Muscle of back (tissue), 13 donors: ENCODE measurements around the gene ACOT8. TPM values are rescaled to one million over a fixed set of nuclear protein-coding genes. Genes with fewer than 3 reads are reported as not detected.
"Not testable (repeated sequence)": the region's sequence is repeated elsewhere in the genome, so short reads cannot be mapped to it uniquely, and the experiment has no call there.

Source experiments
- DNase-seq, 3 donors: peaks; one replicate each; pipeline versions ENCODE4 v3.0.0 to v3.0.0-alpha.2; 2013
- long read RNA-seq, 9 donors: transcript quantifications; one replicate each; lab custom pipeline, GENCODE V29; 2026
- polyA plus RNA-seq, 10 donors: library from polyadenylated mRNA; unstranded; fragments of 120-200 nt; gene quantifications; one replicate each; pipeline ENCODE4 v1.2.1, GENCODE V29; 2013; ENCODE audit not compliant: insufficient read length in 10 of 10

Gene ACOT8
- polyA plus RNA-seq, result 10 to 100 TPM; 16.0 to 21.7 (median 19.5) TPM
- long read RNA-seq, donor 1, partial matches to known transcripts, result 0 of 7 reads
- long read RNA-seq, donor 1, other reads (novel, unspliced or antisense), result 0 of 7 reads
- long read RNA-seq, donor 2, partial matches to known transcripts, result 34 of 49 reads
- long read RNA-seq, donor 2, other reads (novel, unspliced or antisense), result 10 of 49 reads
- long read RNA-seq, donor 3, result 0 reads
- long read RNA-seq, donor 4, partial matches to known transcripts, result 0 of 6 reads
- long read RNA-seq, donor 4, other reads (novel, unspliced or antisense), result 0 of 6 reads
- long read RNA-seq, donor 5, transcript ACOT8-201 (6 exons, 1,168 nt), result major isoform, 6 of 172 reads
- long read RNA-seq, donor 5, partial matches to known transcripts, result 157 of 172 reads
- long read RNA-seq, donor 5, other reads (novel, unspliced or antisense), result 6 of 172 reads
- long read RNA-seq, donor 6, partial matches to known transcripts, result 9 of 14 reads
- long read RNA-seq, donor 6, other reads (novel, unspliced or antisense), result 0 of 14 reads
- long read RNA-seq, donor 7, partial matches to known transcripts, result 21 of 25 reads
- long read RNA-seq, donor 7, other reads (novel, unspliced or antisense), result 0 of 25 reads
- long read RNA-seq, donor 8, partial matches to known transcripts, result 0 of 3 reads
- long read RNA-seq, donor 8, other reads (novel, unspliced or antisense), result 0 of 3 reads
- long read RNA-seq, donor 9, partial matches to known transcripts, result 0 of 1 reads
- long read RNA-seq, donor 9, other reads (novel, unspliced or antisense), result 0 of 1 reads

- DNase-seq, result peak; percentile 100
These were observed at the start of gene ACOT8, which contains the start of gene ZSWIM3 for GRCh38 chr20:45857114-45857881. Gene ACOT8 (minus strand): TSS chr20:45857392. CDS start chr20:45857315, 77 bp downstream. Gene ZSWIM3 (plus strand): TSS chr20:45857614. CDS start chr20:45857826, 212 bp downstream.

GRCh38 chr20:45905505-45906079 lies 48.4 kb upstream of the ACOT8 start:
- no peak for DNase-seq

DNA sequence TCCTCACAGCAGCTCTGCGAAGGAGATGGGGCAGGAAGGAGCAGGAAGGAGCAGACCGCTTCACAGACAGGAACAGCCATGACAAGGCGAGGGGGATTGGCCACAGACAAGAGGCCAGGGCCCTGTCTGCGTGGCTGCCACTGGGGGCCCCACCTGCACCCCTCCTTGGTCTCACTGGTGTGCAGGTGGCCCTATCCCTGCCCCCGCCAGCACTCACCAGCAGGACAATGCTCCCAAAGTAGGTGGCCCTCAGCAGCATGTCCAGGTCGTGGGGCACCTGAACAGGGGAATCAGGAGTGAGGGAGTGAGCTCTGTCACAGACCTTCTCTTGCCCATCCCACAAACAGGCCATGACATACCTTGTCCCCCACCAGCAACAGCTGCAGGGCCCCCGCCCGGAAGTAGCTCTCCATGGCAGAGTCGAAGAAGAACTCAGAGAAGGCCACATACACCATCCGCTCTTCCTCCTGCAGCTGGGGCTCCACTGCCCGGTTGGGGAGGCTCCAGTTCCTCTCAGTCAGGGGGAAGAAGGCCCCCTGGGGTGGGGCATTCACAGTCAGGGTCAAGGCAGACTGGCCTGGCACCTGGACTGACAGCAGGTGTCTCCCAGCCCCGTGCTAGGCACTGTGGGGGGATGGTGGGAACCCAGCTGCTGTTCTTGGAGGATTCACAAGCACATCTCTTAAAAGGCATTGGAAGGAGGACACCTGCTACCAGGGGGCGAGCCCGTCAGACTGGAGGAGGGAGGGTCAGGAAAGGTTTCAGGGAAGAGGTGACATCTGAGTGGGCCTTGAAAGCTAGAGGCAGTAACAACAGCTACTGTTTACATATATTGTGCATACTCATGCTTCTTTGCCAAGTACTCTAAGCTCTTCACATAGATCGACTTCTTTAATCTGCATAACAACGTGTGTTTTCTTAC lies 47.7 kb upstream of the ACOT8 start:
- no peak for DNase-seq

DNA sequence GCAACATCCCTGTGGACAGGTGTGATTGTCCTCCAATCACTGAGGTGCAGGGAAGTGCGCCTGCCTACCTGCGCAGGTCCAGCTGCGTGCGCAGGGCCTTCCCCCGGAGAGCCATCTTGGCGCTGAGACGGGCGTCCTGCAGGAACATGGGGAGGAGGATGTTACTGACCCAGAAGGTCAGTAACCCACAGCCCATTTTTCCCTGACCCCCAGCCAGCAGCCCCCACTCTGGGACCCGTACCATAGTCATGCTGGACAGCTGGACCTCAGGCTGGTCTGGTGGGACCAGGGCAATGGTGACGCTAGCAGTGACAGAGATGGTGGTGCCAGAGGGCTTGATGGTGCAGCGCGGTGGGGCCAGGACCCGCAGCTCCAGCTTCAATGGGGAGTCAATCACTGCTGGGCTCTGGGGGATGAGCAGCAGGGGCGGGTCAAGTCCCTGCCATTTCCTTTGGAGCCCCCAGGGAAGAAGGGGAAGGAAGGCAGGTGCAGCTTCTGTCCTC lies 45.1 kb upstream of the ACOT8 start:
- no peak for DNase-seq

DNA sequence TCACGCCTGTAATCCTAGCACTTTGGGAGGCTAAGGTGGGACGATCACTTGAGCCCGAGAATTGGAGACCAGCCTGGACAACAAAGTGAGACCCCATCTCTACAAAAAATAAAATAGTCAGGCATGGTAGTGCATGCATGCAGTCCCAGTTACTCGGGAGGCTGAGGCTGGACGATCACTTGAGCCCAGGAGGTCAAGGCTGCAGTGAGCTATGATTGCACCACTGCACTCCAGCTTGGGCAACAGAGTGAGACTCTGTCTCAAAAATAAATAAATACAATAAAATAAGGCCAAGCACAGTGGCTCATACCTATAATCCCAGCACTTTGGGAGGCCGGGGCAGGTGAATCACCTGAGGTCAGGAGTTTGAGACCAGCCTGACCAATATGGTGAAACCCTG lies 44.1 kb upstream of the ACOT8 start:
- not testable (repeated sequence) for DNase-seq

DNA sequence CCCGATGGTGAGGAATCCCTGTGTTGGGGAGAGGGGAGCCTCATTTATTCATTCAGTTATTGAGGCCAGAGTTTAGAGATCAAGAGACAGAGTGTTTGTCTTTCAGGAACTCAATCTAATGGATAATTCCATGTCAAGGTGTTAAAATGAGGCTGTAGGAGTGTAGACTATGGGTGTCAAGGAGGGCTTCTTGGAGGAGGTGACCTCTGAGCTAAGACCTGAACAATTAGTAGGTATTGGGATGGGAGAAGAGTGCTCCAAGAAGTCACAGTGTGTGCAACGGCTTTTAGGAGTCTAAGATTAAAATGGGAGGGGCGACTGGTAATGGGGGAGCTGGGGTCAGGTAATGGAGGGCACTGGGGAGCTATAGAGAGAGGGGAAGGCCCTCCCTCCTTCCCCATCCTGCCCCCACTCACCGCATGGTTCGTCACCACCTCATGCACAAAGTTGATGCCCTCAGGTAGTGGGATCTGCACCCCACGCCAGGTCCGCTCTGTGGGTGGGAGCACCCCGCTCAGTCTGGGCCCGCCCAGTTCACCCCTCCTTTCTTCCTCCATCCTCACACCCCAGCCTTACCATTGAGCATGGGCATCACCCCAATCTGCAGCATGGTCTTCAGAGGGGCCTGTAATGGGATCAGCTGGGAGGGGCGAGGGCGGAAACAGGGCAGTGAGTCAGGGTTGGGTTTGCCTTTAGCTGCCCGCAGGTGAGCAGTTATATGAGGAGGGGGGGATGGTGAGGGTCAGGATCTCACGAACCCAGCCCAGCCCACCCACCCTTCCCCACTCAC lies 42.0 kb upstream of the ACOT8 start:
- DNase-seq, result no peak

DNA sequence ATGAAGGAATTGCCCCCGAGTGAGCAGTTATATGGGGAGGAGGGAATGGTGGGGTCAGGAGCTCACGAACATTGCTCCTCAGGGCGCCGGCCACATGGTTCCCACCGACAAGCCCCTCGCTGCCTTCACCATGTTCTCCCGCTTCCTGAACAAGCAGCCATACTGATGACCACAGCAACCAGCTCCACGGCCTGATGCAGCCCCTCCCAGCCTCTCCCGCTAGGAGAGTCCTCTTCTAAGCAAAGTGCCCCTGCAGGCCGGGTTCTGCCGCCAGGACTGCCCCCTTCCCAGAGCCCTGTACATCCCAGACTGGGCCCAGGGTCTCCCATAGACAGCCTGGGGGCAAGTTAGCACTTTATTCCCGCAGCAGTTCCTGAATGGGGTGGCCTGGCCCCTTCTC lies 41.1 kb upstream of the ACOT8 start:
- no peak for DNase-seq

DNA sequence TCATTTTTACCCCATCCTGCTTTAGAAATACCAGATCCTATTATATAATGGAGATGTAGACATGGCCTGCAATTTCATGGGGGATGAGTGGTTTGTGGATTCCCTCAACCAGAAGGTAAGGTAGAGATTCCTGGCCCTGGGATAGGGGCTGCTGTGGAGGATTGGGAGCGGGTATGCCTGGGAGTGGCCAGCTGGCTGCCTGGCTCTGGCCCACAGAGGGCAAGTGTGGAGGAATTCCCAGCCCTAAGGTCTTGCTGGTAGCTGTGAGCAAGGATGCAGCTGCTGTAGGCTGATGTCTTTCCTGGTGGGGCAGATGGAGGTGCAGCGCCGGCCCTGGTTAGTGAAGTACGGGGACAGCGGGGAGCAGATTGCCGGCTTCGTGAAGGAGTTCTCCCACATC lies 40.5 kb upstream of the ACOT8 start:
- DNase-seq, result no peak

- DNase-seq, result no peak
These were observed 40.1 kb upstream of the ACOT8 start for GRCh38 chr20:45897289-45897688.

DNA sequence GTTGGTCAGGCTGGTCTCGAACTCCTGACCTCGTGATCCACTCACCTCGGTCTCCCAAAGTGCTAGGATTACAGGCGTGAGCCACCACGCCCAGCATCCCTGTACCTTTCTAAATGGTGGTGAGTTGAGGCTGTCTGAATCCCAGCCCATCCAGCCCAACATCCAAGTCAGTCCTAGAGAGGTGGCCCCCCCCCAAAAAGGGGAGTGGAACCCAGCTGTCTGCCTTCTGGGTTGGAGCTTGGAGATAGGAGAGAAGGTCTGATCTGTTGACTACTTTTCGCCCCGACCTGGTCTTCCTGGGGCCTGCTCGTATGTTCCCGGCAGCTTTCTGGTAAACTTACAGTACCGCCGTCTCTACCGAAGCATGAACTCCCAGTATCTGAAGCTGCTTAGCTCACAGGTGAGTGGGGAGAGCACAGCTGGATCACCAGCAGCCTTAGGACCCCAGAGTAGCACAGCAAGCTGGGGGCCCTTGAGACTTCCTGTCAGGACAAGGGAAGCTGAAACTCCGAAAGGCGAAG lies 39.5 kb upstream of the ACOT8 start:
- no peak for DNase-seq

- no peak for DNase-seq
These were observed 37.6 kb upstream of the ACOT8 start for GRCh38 chr20:45894797-45895196.

- no peak for DNase-seq
These were observed 36.6 kb upstream of the ACOT8 start for GRCh38 chr20:45893831-45894230.

DNA sequence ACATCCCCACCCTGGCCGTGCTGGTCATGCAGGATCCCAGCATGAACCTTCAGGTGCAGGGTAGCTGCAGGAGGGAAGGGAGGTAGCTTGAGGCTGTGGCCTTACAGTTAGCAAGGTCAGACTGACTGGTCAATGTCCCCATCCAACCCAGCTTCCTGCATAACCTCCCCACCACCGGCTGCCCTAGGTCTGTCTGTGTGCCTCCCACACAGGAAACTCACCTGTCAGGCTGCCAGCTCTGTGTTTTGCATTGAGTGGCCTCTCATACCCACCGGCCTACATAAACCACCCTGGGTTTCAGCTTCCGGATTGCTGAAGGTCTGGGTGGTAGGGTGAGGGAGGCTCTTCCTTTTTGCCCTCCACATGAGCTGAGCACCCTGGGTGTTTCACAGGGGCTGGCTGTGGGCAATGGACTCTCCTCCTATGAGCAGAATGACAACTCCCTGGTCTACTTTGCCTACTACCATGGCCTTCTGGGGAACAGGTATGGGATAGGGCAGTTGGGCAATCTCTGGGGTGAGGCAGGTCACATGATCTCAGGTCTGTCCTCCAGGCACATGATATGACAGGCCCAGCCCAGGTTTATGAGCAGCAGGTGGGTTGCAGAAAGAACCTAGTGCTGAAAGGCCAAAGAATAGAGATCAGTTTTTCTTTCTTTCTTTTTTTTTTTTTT lies 35.8 kb upstream of the ACOT8 start:
- DNase-seq, result no peak

DNA sequence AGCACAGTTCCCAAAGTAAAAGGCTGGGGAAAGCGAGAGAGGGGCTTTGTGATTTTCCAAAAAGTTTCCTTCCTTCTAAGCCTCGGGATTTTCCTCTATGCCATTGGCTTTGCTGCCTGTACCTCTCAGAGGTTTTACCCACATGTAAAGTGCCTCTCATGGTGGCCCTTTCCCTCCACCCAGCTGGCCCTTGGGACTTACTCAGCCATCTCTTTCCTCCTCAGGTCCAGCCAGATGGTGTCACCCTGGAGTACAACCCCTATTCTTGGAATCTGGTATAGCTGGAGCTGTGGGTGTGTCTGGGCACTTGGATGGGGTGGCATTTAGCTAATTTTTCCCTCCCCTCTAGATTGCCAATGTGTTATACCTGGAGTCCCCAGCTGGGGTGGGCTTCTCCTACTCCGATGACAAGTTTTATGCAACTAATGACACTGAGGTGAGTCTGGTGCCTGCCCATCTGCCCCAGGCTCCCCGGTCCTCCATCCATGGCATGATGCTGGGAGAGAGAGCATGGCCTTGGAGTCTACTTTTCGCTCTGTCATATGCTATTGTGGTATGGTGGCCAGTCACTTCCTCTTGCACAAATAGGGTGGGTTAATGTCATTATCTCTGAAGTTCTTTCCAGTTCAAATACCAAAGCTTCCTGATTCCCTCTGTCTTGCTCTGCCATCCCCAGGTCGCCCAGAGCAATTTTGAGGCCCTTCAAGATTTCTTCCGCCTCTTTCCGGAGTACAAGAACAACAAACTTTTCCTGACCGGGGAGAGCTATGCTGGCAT lies 35.0 kb upstream of the ACOT8 start:
- DNase-seq, result no peak

GRCh38 chr20:45890985-45891983 lies 34.1 kb upstream of the ACOT8 start, which contains the start of the genes CTSA and NEURL2:
Gene CTSA (plus strand): TSS chr20:45891335. CDS start chr20:45891569, 234 bp downstream.
Gene NEURL2 (minus strand): TSS chr20:45891208. CDS start chr20:45890991, 217 bp downstream.
- peak; percentile 95 to 97 (median 95) for DNase-seq
